HepG2 (cell line): ENCODE data around the gene CDK6. TPM values are rescaled to one million over a fixed set of nuclear protein-coding genes. Genes with fewer than 3 reads are reported as not detected.

ENCODE experiments used
- HNRNPL ChIP-seq: fragments of 200-400 bp; formaldehyde crosslinking; IDR thresholded peaks from 2 replicates; pipeline ENCODE4 v1.6.1; 2017; ENCODE audit warnings: mild to moderate bottlenecking, low read depth, low read length
- JDP2 ChIP-seq: sonication (generic); formaldehyde crosslinking; IDR thresholded peaks from 2 replicates; pipeline ENCODE4 v1.8.1; 2022; ENCODE audit warnings: missing genetic modification reagents, borderline replicate concordance
- KLF12 ChIP-seq: sonication (generic); formaldehyde crosslinking; IDR thresholded peaks from 2 replicates; pipeline ENCODE4 v1.4.0; 2020; ENCODE audit warnings: missing genetic modification reagents, borderline replicate concordance
- MEF2D ChIP-seq: sonication (generic); formaldehyde crosslinking; IDR thresholded peaks from 2 replicates; pipeline ENCODE4 v1.5.1; 2020; ENCODE audit warnings: mild to moderate bottlenecking, missing genetic modification reagents
- PHF20 ChIP-seq: sonication (generic); formaldehyde crosslinking; IDR thresholded peaks from 2 replicates; pipeline ENCODE4 v1.5.0; 2020; ENCODE audit warnings: mild to moderate bottlenecking, missing genetic modification reagents
- PHF21A ChIP-seq: sonication (generic); formaldehyde crosslinking; IDR thresholded peaks from 2 replicates; pipeline ENCODE4 v1.5.0; 2020; ENCODE audit warnings: mild to moderate bottlenecking, missing genetic modification reagents
- RCOR2 ChIP-seq: IDR thresholded peaks from 2 replicates; pipeline ENCODE4 v1.6.1; 2016; ENCODE audit warnings: missing biosample characterization, missing genetic modification reagents
- RXRB ChIP-seq: IDR thresholded peaks from 2 replicates; pipeline ENCODE4 v1.6.1; 2016; ENCODE audit warnings: borderline replicate concordance, missing genetic modification reagents, missing compliant biosample characterization
- SP1 ChIP-seq, 2 experiments: fragments of 450-650 bp in 1 of 2; sonication (generic) in 1 of 2; formaldehyde crosslinking in 1 of 2; IDR thresholded peaks; 2 replicates each; pipeline versions ENCODE4 v1.4.0 to v1.6.1; 2016 to 2020; ENCODE audit warnings: missing genetic modification reagents in 1 of 2
- SRY ChIP-seq: sonication (generic); formaldehyde crosslinking; IDR thresholded peaks from 2 replicates; pipeline ENCODE4 v1.8.0; 2022; ENCODE audit warnings: mild to moderate bottlenecking, missing genetic modification reagents
- ZFP41 ChIP-seq: sonication (generic); formaldehyde crosslinking; IDR thresholded peaks from 2 replicates; pipeline ENCODE4 v1.4.0; 2020; ENCODE audit warnings: mild to moderate bottlenecking, missing genetic modification reagents, borderline replicate concordance
- ZMYM4 ChIP-seq: sonication (generic); formaldehyde crosslinking; IDR thresholded peaks from 2 replicates; pipeline ENCODE4 v1.8.1; 2023; ENCODE audit warnings: mild to moderate bottlenecking, missing genetic modification reagents
- ZNF34 ChIP-seq: sonication (generic); formaldehyde crosslinking; IDR thresholded peaks from 2 replicates; pipeline ENCODE4 v1.4.0; 2020; ENCODE audit warnings: mild to moderate bottlenecking, missing genetic modification reagents, borderline replicate concordance
- ZNF441 ChIP-seq: sonication (generic); formaldehyde crosslinking; IDR thresholded peaks from 2 replicates; pipeline ENCODE4 v1.7.0; 2021; ENCODE audit warnings: missing genetic modification reagents, borderline replicate concordance
- ZNF790 ChIP-seq: sonication (generic); formaldehyde crosslinking; IDR thresholded peaks from 2 replicates; pipeline ENCODE4 v1.8.0; 2022; ENCODE audit warnings: missing genetic modification reagents, mild to moderate bottlenecking, borderline replicate concordance
- ZSCAN25 ChIP-seq: sonication (generic); formaldehyde crosslinking; IDR thresholded peaks from 2 replicates; pipeline ENCODE4 v1.8.0; 2022; ENCODE audit warnings: mild to moderate bottlenecking, missing genetic modification reagents
- polyA plus RNA-seq, 8 experiments: library from polyadenylated mRNA; depleted of rRNA in 3 of 8; stranded (reverse) in 7 of 8; unstranded in 1 of 8; fragments of >200 nt; fragmentation: Illumina TruSeq in 4 of 8; extraction: Trizol in 4 of 8; gene quantifications; 2 replicates each; pipeline versions ENCODE4 v1.2.1 to v1.2.3, GENCODE V29; 2011 to 2016; ENCODE audit warnings: low read depth in 4 of 8, missing spikeins in 1 of 8, mixed read lengths in 1 of 8; ENCODE audit not compliant: insufficient read depth in 1 of 8
- total RNA-seq, 5 experiments: library from RNA; depleted of rRNA; stranded (reverse); fragments of >200 nt; fragmentation: Illumina TruSeq; extraction: Trizol; gene quantifications; 2 replicates each; pipeline ENCODE4 v1.2.3, GENCODE V29; 2016; ENCODE audit warnings: low read depth in 1 of 5
- TF ChIP-seq, protein P1 (sequence below): sonication (generic); formaldehyde crosslinking; IDR thresholded peaks from 2 replicates; pipeline ENCODE4 v1.4.0; 2020; ENCODE audit warnings: missing genetic modification reagents
- TF ChIP-seq, protein P2 (sequence below): sonication (generic); formaldehyde crosslinking; IDR thresholded peaks from 2 replicates; pipeline ENCODE4 v1.4.0; 2020; ENCODE audit warnings: mild to moderate bottlenecking, missing genetic modification reagents
- TF ChIP-seq, protein P3 (sequence below), 2 experiments: sonication (generic) in 1 of 2; formaldehyde crosslinking in 1 of 2; IDR thresholded peaks; 2 replicates each; pipeline versions ENCODE4 v1.5.1 to v1.6.1; 2011 to 2020; ENCODE audit warnings: borderline replicate concordance in 1 of 2, low read depth in 1 of 2, low read length in 1 of 2, mild to moderate bottlenecking in 1 of 2, missing genetic modification reagents in 1 of 2, moderate library complexity in 1 of 2
- TF ChIP-seq, protein P4 (sequence below), 2 experiments: sonication (generic) in 1 of 2; formaldehyde crosslinking in 1 of 2; IDR thresholded peaks; 2 replicates each; pipeline versions ENCODE4 v1.4.0 to v1.6.1; 2018 to 2020; ENCODE audit warnings: missing genetic modification reagents in 2 of 2, borderline replicate concordance in 1 of 2, low read depth in 1 of 2, mild to moderate bottlenecking in 1 of 2, missing biosample characterization in 1 of 2

Gene CDK6
- total and polyA plus RNA-seq, 2 of the 13 experiments (the other 11 are each of a cell fraction or from before 2014, with no cell fraction given), result 34.6 to 90.8 TPM

DNA sequence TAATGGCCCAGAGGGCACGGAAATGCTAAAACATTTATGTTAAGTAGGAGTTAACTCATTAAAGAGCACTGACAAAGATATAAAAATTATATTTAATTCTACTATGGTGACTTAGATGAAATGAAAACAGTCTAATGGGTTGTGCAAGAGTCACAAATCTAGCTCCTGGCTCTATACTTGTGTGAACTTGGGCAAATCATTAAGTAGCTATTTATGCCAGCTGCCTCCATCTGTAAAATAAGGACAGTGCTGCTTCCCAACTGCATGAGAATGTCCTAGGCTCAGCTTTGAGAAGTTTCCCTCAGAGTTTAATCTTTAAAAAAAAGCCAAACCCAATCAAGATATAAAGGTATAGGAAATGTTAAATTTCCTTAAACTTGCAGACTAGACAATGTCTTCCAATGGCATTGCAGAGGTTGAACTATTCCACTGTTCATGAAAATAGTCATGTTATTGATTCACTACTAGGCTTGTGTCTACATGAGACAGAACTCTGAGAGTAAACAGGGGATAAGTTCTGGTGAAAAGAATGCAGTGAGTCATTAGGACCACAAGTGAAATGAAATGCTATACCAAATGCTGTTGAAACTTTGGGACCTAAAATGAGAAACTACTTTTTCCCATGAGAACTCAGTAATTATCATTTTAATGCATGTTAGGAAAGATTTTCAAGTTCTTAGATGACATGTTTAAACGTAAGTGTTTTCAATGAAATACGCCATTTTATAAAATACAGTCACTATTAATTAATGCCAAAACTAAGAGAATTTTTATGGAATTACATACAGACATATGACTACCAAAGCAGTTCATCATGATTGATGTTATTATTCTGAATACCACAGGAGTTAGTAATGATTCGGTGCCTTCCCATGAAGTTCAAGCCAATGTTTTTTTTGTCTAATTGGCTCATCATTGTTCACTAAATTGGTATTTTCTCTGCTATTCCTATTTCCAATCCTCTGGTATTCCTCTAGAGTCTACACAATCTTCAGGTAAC is 84.2 kb downstream of the CDK6 start (continued):
- TF ChIP-seq, protein P1, sequence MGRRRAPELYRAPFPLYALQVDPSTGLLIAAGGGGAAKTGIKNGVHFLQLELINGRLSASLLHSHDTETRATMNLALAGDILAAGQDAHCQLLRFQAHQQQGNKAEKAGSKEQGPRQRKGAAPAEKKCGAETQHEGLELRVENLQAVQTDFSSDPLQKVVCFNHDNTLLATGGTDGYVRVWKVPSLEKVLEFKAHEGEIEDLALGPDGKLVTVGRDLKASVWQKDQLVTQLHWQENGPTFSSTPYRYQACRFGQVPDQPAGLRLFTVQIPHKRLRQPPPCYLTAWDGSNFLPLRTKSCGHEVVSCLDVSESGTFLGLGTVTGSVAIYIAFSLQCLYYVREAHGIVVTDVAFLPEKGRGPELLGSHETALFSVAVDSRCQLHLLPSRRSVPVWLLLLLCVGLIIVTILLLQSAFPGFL (CRISPR knock-in tag), result no peak
- TF ChIP-seq PHF20 (CRISPR knock-in tag) (no peak), ZNF790 (CRISPR knock-in tag) (no peak), RXRB (peak; percentile 82; the same call in 1 of the 2 replicates), HNRNPL (no peak), ZFP41 (no peak), ZNF441 (no peak), ZSCAN25 (CRISPR knock-in tag) (no peak), PHF21A (CRISPR knock-in tag) (no peak), RCOR2 (peak; percentile 96), KLF12 (CRISPR knock-in tag) (no peak), MEF2D (CRISPR knock-in tag) (no peak), ZNF34 (CRISPR knock-in tag) (no peak), JDP2 (CRISPR knock-in tag) (no peak), SP1 (IDR thresholded peaks at IDR 0.05) (no peak), SP1 (CRISPR knock-in tag; IDR thresholded peaks at IDR 0.05) (no peak), ZMYM4 (CRISPR knock-in tag) (peak; percentile 66; the same call in 1 of the 2 replicates), SRY (CRISPR knock-in tag) (no peak)
- TF ChIP-seq, protein P2, sequence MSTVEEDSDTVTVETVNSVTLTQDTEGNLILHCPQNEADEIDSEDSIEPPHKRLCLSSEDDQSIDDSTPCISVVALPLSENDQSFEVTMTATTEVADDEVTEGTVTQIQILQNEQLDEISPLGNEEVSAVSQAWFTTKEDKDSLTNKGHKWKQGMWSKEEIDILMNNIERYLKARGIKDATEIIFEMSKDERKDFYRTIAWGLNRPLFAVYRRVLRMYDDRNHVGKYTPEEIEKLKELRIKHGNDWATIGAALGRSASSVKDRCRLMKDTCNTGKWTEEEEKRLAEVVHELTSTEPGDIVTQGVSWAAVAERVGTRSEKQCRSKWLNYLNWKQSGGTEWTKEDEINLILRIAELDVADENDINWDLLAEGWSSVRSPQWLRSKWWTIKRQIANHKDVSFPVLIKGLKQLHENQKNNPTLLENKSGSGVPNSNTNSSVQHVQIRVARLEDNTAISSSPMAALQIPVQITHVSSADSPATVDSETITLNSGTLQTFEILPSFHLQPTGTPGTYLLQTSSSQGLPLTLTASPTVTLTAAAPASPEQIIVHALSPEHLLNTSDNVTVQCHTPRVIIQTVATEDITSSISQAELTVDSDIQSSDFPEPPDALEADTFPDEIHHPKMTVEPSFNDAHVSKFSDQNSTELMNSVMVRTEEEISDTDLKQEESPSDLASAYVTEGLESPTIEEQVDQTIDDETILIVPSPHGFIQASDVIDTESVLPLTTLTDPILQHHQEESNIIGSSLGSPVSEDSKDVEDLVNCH (CRISPR knock-in tag), result no peak
- TF ChIP-seq, protein P3, sequence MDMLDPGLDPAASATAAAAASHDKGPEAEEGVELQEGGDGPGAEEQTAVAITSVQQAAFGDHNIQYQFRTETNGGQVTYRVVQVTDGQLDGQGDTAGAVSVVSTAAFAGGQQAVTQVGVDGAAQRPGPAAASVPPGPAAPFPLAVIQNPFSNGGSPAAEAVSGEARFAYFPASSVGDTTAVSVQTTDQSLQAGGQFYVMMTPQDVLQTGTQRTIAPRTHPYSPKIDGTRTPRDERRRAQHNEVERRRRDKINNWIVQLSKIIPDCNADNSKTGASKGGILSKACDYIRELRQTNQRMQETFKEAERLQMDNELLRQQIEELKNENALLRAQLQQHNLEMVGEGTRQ (IDR thresholded peaks at IDR 0.05; ENCODE audit: low read depth, low read length), result no peak
- TF ChIP-seq, protein P3 (CRISPR knock-in tag; IDR thresholded peaks at IDR 0.05; ENCODE audit: borderline replicate concordance), result no peak
- TF ChIP-seq, protein P4, sequence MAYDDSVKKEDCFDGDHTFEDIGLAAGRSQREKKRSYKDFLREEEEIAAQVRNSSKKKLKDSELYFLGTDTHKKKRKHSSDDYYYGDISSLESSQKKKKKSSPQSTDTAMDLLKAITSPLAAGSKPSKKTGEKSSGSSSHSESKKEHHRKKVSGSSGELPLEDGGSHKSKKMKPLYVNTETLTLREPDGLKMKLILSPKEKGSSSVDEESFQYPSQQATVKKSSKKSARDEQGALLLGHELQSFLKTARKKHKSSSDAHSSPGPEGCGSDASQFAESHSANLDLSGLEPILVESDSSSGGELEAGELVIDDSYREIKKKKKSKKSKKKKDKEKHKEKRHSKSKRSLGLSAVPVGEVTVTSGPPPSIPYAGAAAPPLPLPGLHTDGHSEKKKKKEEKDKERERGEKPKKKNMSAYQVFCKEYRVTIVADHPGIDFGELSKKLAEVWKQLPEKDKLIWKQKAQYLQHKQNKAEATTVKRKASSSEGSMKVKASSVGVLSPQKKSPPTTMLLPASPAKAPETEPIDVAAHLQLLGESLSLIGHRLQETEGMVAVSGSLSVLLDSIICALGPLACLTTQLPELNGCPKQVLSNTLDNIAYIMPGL (CRISPR knock-in tag; IDR thresholded peaks at IDR 0.05; ENCODE audit: borderline replicate concordance in 1 of 2, low read depth in 1 of 2), result no peak
